ENCODE measurements around the gene SORCS2.

- TF ChIP-seq POLR2A (IDR thresholded peaks at IDR 0.05; ENCODE audit: low read length) (no peak), GATA1 (IDR thresholded peaks at IDR 0.05; ENCODE audit: low read depth, low read length) (no peak)
Measured at GRCh38 chr4:7186031-7186430, 6.3 kb upstream of the SORCS2 start.
